ENCODE measurements around the gene INHBC.

The INHBC gene

GRCh38 chr12:57454566-57455373 is 20.2 kb downstream of the INHBC start, which contains the start of gene INHBE:
INHBE (plus strand) TSS chr12:57455307; CDS start chr12:57455537, 230 bp downstream.
- TF ChIP-seq CTCF (conservative IDR thresholded peaks at IDR 0.05; ENCODE audit: low read length), result no peak
- peak; percentile 96 for DNase-seq (ENCODE audit: low read depth)
- H3K4me3 ChIP-seq (ENCODE audit: low read length), result peak within 1 kb of the TSS; percentile 42

- DNase-seq (ENCODE audit: low read depth), result no peak
- H3K4me3 ChIP-seq (ENCODE audit: low read length), result peak overlapping the region; percentile 42
- no peak for TF ChIP-seq CTCF (conservative IDR thresholded peaks at IDR 0.05; ENCODE audit: low read length)
Measured at GRCh38 chr12:57455374-57456144, 21.0 kb downstream of the INHBC start.

GRCh38 chr12:57456145-57456700 is 21.6 kb downstream of the INHBC start:
- peak; percentile 32 for DNase-seq (ENCODE audit: low read depth)
- H3K4me3 ChIP-seq (ENCODE audit: low read length), result peak overlapping the region; percentile 42
- peak; percentile 64 for TF ChIP-seq CTCF (conservative IDR thresholded peaks at IDR 0.05; ENCODE audit: low read length)

GRCh38 chr12:57456737-57457490 is 22.3 kb downstream of the INHBC start:
- H3K4me3 ChIP-seq (ENCODE audit: low read length), result no peak overlapping the region; the same call in 1 of the 2 replicates
- DNase-seq (ENCODE audit: low read depth), result no peak
- TF ChIP-seq CTCF (conservative IDR thresholded peaks at IDR 0.05; ENCODE audit: low read length), result no peak

GRCh38 chr12:57458665-57459054 is 24.1 kb downstream of the INHBC start:
- no peak for DNase-seq (ENCODE audit: low read depth)
- H3K4me3 ChIP-seq (ENCODE audit: low read length), result peak overlapping the region; percentile 83

More at GRCh38 chr12:57458665-57459054, 24.1 kb downstream of the INHBC start:
- TF ChIP-seq CTCF (conservative IDR thresholded peaks at IDR 0.05; ENCODE audit: low read length), result no peak

Data from AG10803 (cell line).